Muscle layer of colon (tissue), 2 donors: ENCODE measurements around the gene KCP.
A peak's percentile ranks its signal among the peaks of the same experiment; 100 is the strongest.
"Not testable (repeated sequence)": the region's sequence is repeated elsewhere in the genome, so short reads cannot be mapped to it uniquely, and the experiment has no call there.

ENCODE experiments used
- H3K27ac ChIP-seq: one replicate; pipeline ENCODE4 v1.7.0; 2013; ENCODE audit warnings: low read depth, mild to moderate bottlenecking, low read length, moderate library complexity
- H3K27me3 ChIP-seq, 2 donors: one replicate each; pipeline ENCODE4 v1.7.0; 2013; ENCODE audit warnings: low read length in 2 of 2, mild to moderate bottlenecking in 2 of 2; ENCODE audit not compliant: insufficient read depth in 2 of 2, control insufficient read depth in 1 of 2
- H3K36me3 ChIP-seq: one replicate; pipeline ENCODE4 v1.7.0; 2013; ENCODE audit warnings: mild to moderate bottlenecking, low read length; ENCODE audit not compliant: insufficient read depth
- H3K4me1 ChIP-seq: one replicate; pipeline ENCODE4 v1.7.0; 2013; ENCODE audit warnings: mild to moderate bottlenecking, low read length; ENCODE audit not compliant: insufficient read depth
- H3K4me3 ChIP-seq, 2 donors: one replicate each; pipeline ENCODE4 v1.7.0; 2013; ENCODE audit warnings: low read length in 2 of 2, low read depth in 1 of 2, mild to moderate bottlenecking in 1 of 2, moderate library complexity in 1 of 2
- H3K9ac ChIP-seq: one replicate; pipeline ENCODE4 v1.7.0; 2013; ENCODE audit warnings: low read length
- H3K9me3 ChIP-seq: one replicate; pipeline ENCODE4 v1.7.0; 2013; ENCODE audit warnings: mild to moderate bottlenecking, low read length
- donor health status: abdominal sarcoma.
- donor health status: Adenocarcinoma of cecum.

KCP gene

GRCh38 chr7:128918016-128918665, 7.6 kb upstream of the KCP start:
- peaks cover 4% of the 10 kb centered on the region for H3K4me1 ChIP-seq
- H3K9me3 ChIP-seq, result no peaks in the 10 kb centered on the region
- no peak overlapping the region for H3K27ac ChIP-seq
- H3K27me3 ChIP-seq, result peaks cover 0 to 25% of the 10 kb centered on the region in 2 donors
- no peak overlapping the region for H3K4me3 ChIP-seq
- H3K9ac ChIP-seq, result no peak overlapping the region
- H3K36me3 ChIP-seq, result no peaks in the 10 kb centered on the region

GRCh38 chr7:128917122-128917521, 6.6 kb upstream of the KCP start:
- Histone ChIP-seq H3K9ac (no peak overlapping the region), H3K9me3 (no peaks in the 10 kb centered on the region), H3K4me1 (peaks cover 4% of the 10 kb centered on the region), H3K4me3 (no peak overlapping the region), H3K27me3 (peaks cover 0 to 25% of the 10 kb centered on the region in 2 donors), H3K36me3 (no peaks in the 10 kb centered on the region), H3K27ac (no peak overlapping the region)

GRCh38 chr7:128916643-128916915, 6.1 kb upstream of the KCP start:
- peaks cover 0 to 25% of the 10 kb centered on the region in 2 donors for H3K27me3 ChIP-seq
- H3K27ac ChIP-seq, result no peak overlapping the region
- H3K4me1 ChIP-seq, result peaks cover 4% of the 10 kb centered on the region
- no peaks in the 10 kb centered on the region for H3K9me3 ChIP-seq
- no peak overlapping the region for H3K4me3 ChIP-seq
- no peak overlapping the region for H3K9ac ChIP-seq
- H3K36me3 ChIP-seq, result no peaks in the 10 kb centered on the region

GRCh38 chr7:128915841-128916642, 5.5 kb upstream of the KCP start:
- Histone ChIP-seq H3K4me3 (peak overlapping the region in 1 of 2 donors; percentile 54), H3K36me3 (no peaks in the 10 kb centered on the region), H3K9me3 (no peaks in the 10 kb centered on the region)

GRCh38 chr7:128915271-128915819, 4.8 kb upstream of the KCP start:
- Histone ChIP-seq H3K36me3 (no peaks in the 10 kb centered on the region), H3K9ac (no peak overlapping the region), H3K27ac (no peak overlapping the region), H3K4me1 (peaks cover 5% of the 10 kb centered on the region), H3K4me3 (peak overlapping the region in 1 of 2 donors; percentile 54), H3K9me3 (no peaks in the 10 kb centered on the region), H3K27me3 (peaks cover 0 to 31% of the 10 kb centered on the region in 2 donors)

More at GRCh38 chr7:128915841-128916642, 5.5 kb upstream of the KCP start:
- Histone ChIP-seq H3K27me3 (peaks cover 0 to 25% of the 10 kb centered on the region in 2 donors), H3K27ac (no peak overlapping the region), H3K9ac (no peak overlapping the region), H3K4me1 (peaks cover 4% of the 10 kb centered on the region)

- Histone ChIP-seq H3K27me3 (peaks cover 0 to 38% of the 10 kb centered on the region in 2 donors), H3K27ac (no peak overlapping the region)
Observed at GRCh38 chr7:128914566-128915151, 4.2 kb upstream of the KCP start.

GRCh38 chr7:128913870-128914565, 3.5 kb upstream of the KCP start:
- peaks cover 16% of the 10 kb centered on the region for H3K4me1 ChIP-seq
- H3K36me3 ChIP-seq, result no peaks in the 10 kb centered on the region
- H3K9me3 ChIP-seq, result no peaks in the 10 kb centered on the region
- H3K27me3 ChIP-seq, result peaks cover 0 to 44% of the 10 kb centered on the region in 2 donors
- H3K4me3 ChIP-seq, result no peak overlapping the region
- H3K9ac ChIP-seq, result no peak overlapping the region
- H3K27ac ChIP-seq, result no peak overlapping the region

More at GRCh38 chr7:128914566-128915151, 4.2 kb upstream of the KCP start:
- no peaks in the 10 kb centered on the region for H3K36me3 ChIP-seq
- H3K9me3 ChIP-seq, result no peaks in the 10 kb centered on the region
- H3K9ac ChIP-seq, result no peak overlapping the region
- no peak overlapping the region for H3K4me3 ChIP-seq
- peaks cover 12% of the 10 kb centered on the region for H3K4me1 ChIP-seq

- H3K27me3 ChIP-seq, result peaks cover 0 to 51% of the 10 kb centered on the region in 2 donors
- H3K4me3 ChIP-seq, H3K9ac ChIP-seq, H3K27ac ChIP-seq, H3K9me3 ChIP-seq, H3K36me3 ChIP-seq: not testable (repeated sequence)
- H3K4me1 ChIP-seq, result peaks cover 16% of the 10 kb centered on the region
Observed at GRCh38 chr7:128912709-128913495, 2.4 kb upstream of the KCP start.

- peaks cover 0 to 52% of the 10 kb centered on the region in 2 donors for H3K27me3 ChIP-seq
- H3K27ac ChIP-seq, result no peak overlapping the region
- H3K9me3 ChIP-seq, result no peaks in the 10 kb centered on the region
- peaks cover 16% of the 10 kb centered on the region for H3K4me1 ChIP-seq
- no peaks in the 10 kb centered on the region for H3K36me3 ChIP-seq
- H3K9ac ChIP-seq, result no peak overlapping the region
- no peak overlapping the region for H3K4me3 ChIP-seq
Observed at GRCh38 chr7:128912281-128912680, 1.8 kb upstream of the KCP start.

- H3K36me3 ChIP-seq, result no peaks in the 10 kb centered on the region
- no peaks in the 10 kb centered on the region for H3K9me3 ChIP-seq
- no peak overlapping the region for H3K9ac ChIP-seq
- H3K4me1 ChIP-seq, result peaks cover 16% of the 10 kb centered on the region
- peaks cover 0 to 54% of the 10 kb centered on the region in 2 donors for H3K27me3 ChIP-seq
- H3K4me3 ChIP-seq, result no peak overlapping the region
- H3K27ac ChIP-seq, result no peak overlapping the region
Observed at GRCh38 chr7:128911423-128912031, 1.0 kb upstream of the KCP start.
